ENCODE data around the gene GPR89B.
"Not testable (repeated sequence)": the region's sequence is repeated elsewhere in the genome, so short reads cannot be mapped to it uniquely, and the experiment has no call there.

The GPR89B gene

DNA sequence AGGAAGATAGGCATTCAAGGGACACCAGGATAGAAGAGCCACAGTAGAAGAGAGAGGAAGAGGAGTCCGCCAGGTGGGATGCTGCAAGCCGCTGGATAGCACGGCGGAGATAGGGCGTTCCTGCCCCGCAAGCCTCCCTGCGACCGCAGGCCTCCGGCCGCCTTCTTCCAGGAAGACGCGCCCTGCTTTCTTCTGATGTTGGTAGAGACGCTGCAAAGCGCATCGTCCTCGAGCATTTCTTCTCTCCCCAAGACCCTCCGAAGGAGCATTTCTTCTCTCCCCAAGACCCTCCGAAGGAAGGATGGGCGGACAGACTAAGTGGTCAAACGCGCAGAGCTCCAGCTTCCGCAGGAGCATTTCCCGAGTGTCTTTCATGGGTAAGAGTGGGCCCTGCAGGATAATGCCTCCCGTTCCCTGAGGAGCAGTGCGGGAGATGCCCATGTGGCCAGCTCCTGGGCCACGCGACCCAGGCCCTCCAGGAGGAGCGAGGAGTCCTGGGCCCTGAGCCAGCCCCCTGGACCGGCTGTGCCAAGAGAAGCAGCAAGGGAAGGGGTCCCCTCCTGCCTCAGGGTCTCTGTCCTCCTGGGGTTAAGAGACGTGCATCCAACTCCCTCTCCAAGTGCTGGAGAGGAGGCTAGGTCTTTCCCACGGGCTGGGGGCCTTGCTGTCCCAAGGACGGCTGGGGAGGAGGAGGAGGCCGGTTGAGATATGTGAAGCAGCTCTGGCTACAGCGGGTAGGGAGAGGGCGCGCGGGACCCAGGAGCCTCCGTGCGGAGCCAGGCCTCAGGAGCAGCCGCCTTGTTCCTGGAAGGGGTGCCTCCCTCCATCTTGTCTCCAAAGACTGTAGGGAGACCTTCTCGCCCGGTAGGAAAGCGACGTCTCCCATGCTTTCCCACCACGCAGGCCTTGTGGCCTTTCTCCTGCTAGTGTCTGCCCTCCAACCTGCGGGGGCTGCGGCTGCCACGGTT is 85.2 kb downstream of the GPR89B start:
- ATAC-seq (replicated peaks; ENCODE audit: extremely low read depth, poor library complexity, severe bottlenecking); H3K27ac Mint-ChIP-seq (ENCODE audit: low read depth); H3K4me1 Mint-ChIP-seq; DNase-seq (ENCODE audit: low spot score in 2 of 2); H3K36me3 Mint-ChIP-seq (ENCODE audit: insufficient read depth); H3K9me3 Mint-ChIP-seq: not testable (repeated sequence)
- H3K4me3 Mint-ChIP-seq = peak overlapping the region; percentile 51
- H3K27me3 Mint-ChIP-seq = peaks cover 43% of the 10 kb centered on the region

DNA sequence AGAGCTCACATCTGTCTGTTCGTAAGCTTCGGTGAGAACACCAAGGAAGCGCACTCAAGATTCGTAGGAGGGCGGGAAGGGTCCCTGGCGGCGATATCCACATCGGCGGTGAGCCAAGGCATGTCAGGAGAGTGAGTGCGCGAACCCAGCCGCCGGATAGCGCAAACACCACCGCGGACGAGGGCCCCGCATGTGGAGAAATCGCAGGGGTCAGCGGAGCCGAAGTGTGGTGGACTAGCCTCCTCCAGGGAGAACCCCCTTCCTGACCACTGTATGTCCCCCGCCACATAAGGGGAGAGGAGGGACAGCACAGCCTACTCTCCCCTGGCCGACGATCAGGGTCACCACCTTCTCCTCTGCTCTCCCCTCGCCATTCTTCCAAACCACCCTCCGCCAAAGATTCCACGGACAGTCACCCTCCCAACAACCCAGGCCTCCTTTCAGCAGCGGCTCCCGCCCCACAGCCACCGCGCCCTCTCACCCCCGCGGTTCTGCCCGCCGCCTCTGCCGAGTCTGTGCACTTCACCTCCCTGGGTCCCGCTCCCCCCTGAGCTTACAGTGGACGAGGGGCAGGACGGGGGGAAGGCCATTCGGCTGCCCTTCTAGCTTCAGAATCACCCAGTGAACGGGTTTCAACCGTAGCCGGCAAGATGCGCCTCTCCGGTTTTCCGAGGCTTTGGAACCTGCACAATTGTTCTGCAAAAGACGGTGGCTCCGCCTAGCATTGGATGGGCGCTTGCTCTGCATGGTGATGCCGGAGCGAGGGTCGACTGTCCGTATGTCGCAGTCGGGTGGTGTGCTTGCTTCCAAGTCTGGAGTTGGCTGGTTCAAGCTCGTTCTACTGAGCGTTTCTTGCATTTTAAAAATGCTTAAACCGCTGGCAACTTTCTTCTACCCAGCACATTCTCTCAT is 86.3 kb downstream of the GPR89B start:
- H3K27ac Mint-ChIP-seq (ENCODE audit: low read depth); H3K9me3 Mint-ChIP-seq; DNase-seq (ENCODE audit: low spot score in 2 of 2); H3K4me1 Mint-ChIP-seq; H3K36me3 Mint-ChIP-seq (ENCODE audit: insufficient read depth): not testable (repeated sequence)
- Mint-ChIP-seq H3K27me3 (peaks cover 43% of the 10 kb centered on the region), H3K4me3 (peak overlapping the region; percentile 51)
- peak; percentile 36 for ATAC-seq (replicated peaks; ENCODE audit: extremely low read depth, poor library complexity, severe bottlenecking)

DNA sequence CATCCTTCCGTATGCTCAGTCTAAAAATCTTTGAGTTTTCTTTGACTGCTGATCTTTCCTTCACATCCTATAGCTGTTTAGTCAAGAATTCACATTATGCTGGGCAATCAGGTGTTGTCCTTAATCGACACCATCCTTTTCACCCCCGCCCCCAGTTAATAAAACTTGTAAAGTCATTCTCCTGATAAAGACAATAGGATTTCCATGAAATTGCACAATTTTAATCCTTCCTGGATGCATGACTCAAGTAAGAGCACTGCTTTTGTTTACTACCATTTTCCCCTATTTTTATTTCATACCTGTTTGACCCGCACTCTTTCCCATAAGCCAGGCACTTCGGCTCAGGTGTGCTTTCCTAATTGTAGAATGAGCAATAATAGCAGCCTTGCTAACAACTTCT is 96.7 kb downstream of the GPR89B start:
- not testable (repeated sequence) for DNase-seq (ENCODE audit: low spot score in 2 of 2); H3K36me3 Mint-ChIP-seq (ENCODE audit: insufficient read depth)

DNA sequence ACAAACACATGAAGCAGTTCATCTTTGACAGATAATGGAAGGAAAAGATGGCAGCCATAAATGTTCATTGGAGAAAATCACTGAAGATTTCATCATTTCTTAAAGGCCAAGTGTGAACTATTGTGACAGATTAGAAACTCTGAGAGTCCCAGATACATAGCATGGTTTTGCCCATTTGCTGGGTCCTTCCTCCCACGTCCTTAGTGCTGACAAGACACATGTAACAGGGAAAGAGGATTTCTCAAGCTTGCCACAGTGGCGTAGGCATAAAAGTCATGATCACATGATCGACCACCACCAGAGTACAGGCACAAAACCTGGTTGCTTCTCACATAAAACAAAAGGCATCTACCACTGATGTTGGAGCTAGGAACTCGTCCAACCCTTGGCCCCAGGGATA is 98.8 kb downstream of the GPR89B start:
- not testable (repeated sequence) for H3K27me3 Mint-ChIP-seq; ATAC-seq (replicated peaks; ENCODE audit: extremely low read depth, poor library complexity, severe bottlenecking); DNase-seq (ENCODE audit: low spot score in 2 of 2); H3K4me3 Mint-ChIP-seq; H3K4me1 Mint-ChIP-seq; H3K9me3 Mint-ChIP-seq; H3K36me3 Mint-ChIP-seq (ENCODE audit: insufficient read depth); H3K27ac Mint-ChIP-seq (ENCODE audit: low read depth)

More for the DNA sequence above, 96.7 kb downstream of the GPR89B start:
- not testable (repeated sequence) for H3K9me3 Mint-ChIP-seq; H3K4me3 Mint-ChIP-seq; H3K27me3 Mint-ChIP-seq; ATAC-seq (replicated peaks; ENCODE audit: extremely low read depth, poor library complexity, severe bottlenecking); H3K4me1 Mint-ChIP-seq; H3K27ac Mint-ChIP-seq (ENCODE audit: low read depth)

- H3K27ac Mint-ChIP-seq (ENCODE audit: low read depth); ATAC-seq (replicated peaks; ENCODE audit: extremely low read depth, poor library complexity, severe bottlenecking); H3K4me1 Mint-ChIP-seq; H3K9me3 Mint-ChIP-seq; DNase-seq (ENCODE audit: low spot score in 2 of 2); H3K36me3 Mint-ChIP-seq (ENCODE audit: insufficient read depth): not testable (repeated sequence)
- peaks cover 13% of the 10 kb centered on the region for H3K27me3 Mint-ChIP-seq
- peak overlapping the region; percentile 69 for H3K4me3 Mint-ChIP-seq
Observed at GRCh38 chr1:148032247-148032646, 104.0 kb downstream of the GPR89B start.

DNA sequence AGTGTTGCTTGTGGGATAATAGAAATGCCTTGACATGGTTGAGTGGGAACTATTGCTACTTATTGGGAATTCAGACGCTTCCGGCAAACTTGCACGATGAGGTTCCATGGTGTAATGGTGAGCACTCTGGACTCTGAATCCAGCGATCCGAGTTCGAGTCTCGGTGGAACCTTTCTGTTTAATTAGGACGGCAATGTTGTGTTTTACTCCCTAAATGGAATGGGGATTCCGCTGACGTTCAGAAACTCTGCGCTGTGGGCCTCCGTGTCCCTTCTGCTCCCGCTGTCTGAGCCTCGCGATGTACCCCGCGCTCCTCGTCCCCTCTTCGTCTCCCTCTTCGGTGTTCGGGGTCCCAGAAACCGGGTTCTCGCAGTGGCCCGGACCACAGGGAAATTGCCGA is 104.5 kb downstream of the GPR89B start:
- Mint-ChIP-seq H3K27me3 (peaks cover 13% of the 10 kb centered on the region), H3K4me3 (peak overlapping the region; percentile 69)
- not testable (repeated sequence) for ATAC-seq (replicated peaks; ENCODE audit: extremely low read depth, poor library complexity, severe bottlenecking); H3K4me1 Mint-ChIP-seq; H3K9me3 Mint-ChIP-seq; DNase-seq (ENCODE audit: low spot score in 2 of 2); H3K36me3 Mint-ChIP-seq (ENCODE audit: insufficient read depth); H3K27ac Mint-ChIP-seq (ENCODE audit: low read depth)

DNA sequence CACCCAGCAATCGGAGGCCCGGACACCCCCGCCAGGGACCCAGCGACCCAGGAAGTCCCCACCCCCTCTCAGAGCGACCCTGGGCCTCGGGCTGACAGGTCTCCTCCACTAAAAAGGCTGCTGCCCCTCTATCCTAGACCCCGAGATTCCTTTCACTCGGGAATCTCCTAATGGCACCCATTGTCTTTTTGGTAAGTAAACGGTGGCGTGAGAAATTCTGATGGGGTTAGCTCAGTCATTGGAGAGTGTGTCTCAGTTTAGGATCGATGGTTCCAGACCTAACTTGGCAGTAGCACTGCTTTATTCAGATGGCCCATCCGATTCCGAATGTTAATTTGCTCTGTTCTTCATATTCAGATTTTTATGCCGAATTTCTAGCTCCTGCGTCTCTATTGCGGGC is 104.9 kb downstream of the GPR89B start:
- not testable (repeated sequence) for H3K4me1 Mint-ChIP-seq; H3K36me3 Mint-ChIP-seq (ENCODE audit: insufficient read depth); ATAC-seq (replicated peaks; ENCODE audit: extremely low read depth, poor library complexity, severe bottlenecking); H3K27ac Mint-ChIP-seq (ENCODE audit: low read depth); H3K9me3 Mint-ChIP-seq; H3K4me3 Mint-ChIP-seq; DNase-seq (ENCODE audit: low spot score in 2 of 2)
- H3K27me3 Mint-ChIP-seq = peaks cover 13% of the 10 kb centered on the region

DNA sequence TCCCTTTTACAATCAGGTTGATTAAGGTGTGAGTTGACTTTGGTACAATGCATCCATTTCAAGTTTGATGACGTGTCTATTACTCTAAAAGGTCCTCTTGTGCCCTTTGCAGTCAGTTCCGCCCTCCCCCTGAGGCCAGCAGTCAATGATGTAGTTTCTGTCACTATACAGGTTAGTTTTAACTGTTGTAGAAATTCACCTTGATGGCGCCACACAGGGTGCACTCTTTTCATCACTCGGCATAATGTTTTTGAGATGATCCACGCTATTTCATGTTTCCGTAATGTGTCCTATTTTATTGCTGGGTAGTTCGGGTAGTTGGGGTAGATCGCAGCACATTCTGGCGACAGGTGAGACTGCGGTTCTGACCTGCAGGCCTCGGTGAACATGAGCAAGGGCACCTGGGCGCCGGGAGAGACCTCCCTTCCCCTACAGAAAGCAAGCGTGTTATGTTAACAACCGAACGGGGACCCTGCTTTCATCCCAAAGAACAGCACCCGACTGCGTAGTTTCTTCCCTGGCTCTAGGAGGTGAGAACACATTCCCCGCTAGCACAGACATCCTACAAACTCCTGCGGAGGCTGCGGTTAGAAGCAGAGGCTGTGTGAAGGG is 109.7 kb downstream of the GPR89B start:
- H3K36me3 Mint-ChIP-seq (ENCODE audit: insufficient read depth); DNase-seq (ENCODE audit: low spot score in 2 of 2); H3K4me1 Mint-ChIP-seq; H3K9me3 Mint-ChIP-seq; H3K27me3 Mint-ChIP-seq; ATAC-seq (replicated peaks; ENCODE audit: extremely low read depth, poor library complexity, severe bottlenecking): not testable (repeated sequence)
- H3K27ac Mint-ChIP-seq (ENCODE audit: low read depth) = peak overlapping the region; percentile 92
- peak overlapping the region; percentile 78 for H3K4me3 Mint-ChIP-seq

- H3K36me3 Mint-ChIP-seq (ENCODE audit: insufficient read depth); H3K9me3 Mint-ChIP-seq: not testable (repeated sequence)
- peak overlapping the region; percentile 92 for H3K27ac Mint-ChIP-seq (ENCODE audit: low read depth)
Observed at GRCh38 chr1:148038462-148039333, 110.5 kb downstream of the GPR89B start.

More at GRCh38 chr1:148038462-148039333, 110.5 kb downstream of the GPR89B start:
- not testable (repeated sequence) for H3K4me1 Mint-ChIP-seq, H3K27me3 Mint-ChIP-seq
- H3K4me3 Mint-ChIP-seq = peak overlapping the region; percentile 78
- peak; percentile 56 to 82 for DNase-seq (ENCODE audit: low spot score in 2 of 2)
- peak; percentile 87 for ATAC-seq (replicated peaks; ENCODE audit: extremely low read depth, poor library complexity, severe bottlenecking)
